GM23338 (cell line): Measurements from ENCODE around the gene C2orf68. TPM values are rescaled to one million over a fixed set of nuclear protein-coding genes. Genes with fewer than 3 reads are reported as not detected.

Experiments
- ATAC-seq: fragments of 200-7000 bp; cut with Tn5 transposase; 3 replicates; pipeline ENCODE4 v1.9.1; 2020
- DNase-seq: peaks from one replicate; pipeline ENCODE4 v3.0.0-alpha.2; 2015; ENCODE audit warnings: low spot score
- H2AFZ ChIP-seq: fragments of 200-600 bp; sonication (generic); 2 replicates; pipeline ENCODE4 v1.8.0; 2016; ENCODE audit warnings: antibody characterized with exemption, mild to moderate bottlenecking, moderate library complexity
- H3F3A ChIP-seq: fragments of 200-600 bp; sonication (generic); replicated peaks from 2 replicates; pipeline ENCODE4 v1.8.0; 2017; ENCODE audit warnings: antibody characterized with exemption, mixed run types, low read depth
- H3K27ac ChIP-seq: fragments of 200-600 bp; sonication (generic); 2 replicates; pipeline ENCODE4 v1.6.1; 2016; ENCODE audit warnings: low read depth
- H3K27me3 ChIP-seq: fragments of 200-600 bp; sonication (generic); 2 replicates; pipeline ENCODE4 v1.8.0; 2016; ENCODE audit warnings: mild to moderate bottlenecking, mixed run types, moderate library complexity; ENCODE audit not compliant: insufficient read depth
- H3K36me3 ChIP-seq: fragments of 200-600 bp; sonication (generic); 2 replicates; pipeline ENCODE4 v1.8.0; 2016; ENCODE audit warnings: mild to moderate bottlenecking; ENCODE audit not compliant: insufficient read depth
- H3K4me1 ChIP-seq: fragments of 200-600 bp; sonication (generic); 2 replicates; pipeline ENCODE4 v1.8.0; 2016; ENCODE audit warnings: mild to moderate bottlenecking, moderate library complexity; ENCODE audit not compliant: insufficient read depth
- H3K4me2 ChIP-seq: fragments of 200-600 bp; sonication (generic); 2 replicates; pipeline ENCODE4 v1.7.1; 2017; ENCODE audit warnings: mixed run types
- H3K4me3 ChIP-seq: fragments of 200-600 bp; sonication (generic); 2 replicates; pipeline ENCODE4 v1.6.1; 2016; ENCODE audit warnings: mixed run types
- H3K79me2 ChIP-seq: fragments of 200-600 bp; sonication (generic); replicated peaks from 2 replicates; pipeline ENCODE4 v1.8.0; 2017; ENCODE audit warnings: mild to moderate bottlenecking; ENCODE audit not compliant: insufficient read depth
- H3K9me2 ChIP-seq: fragments of 200-600 bp; sonication (generic); 2 replicates; pipeline ENCODE4 v1.8.0; 2017; ENCODE audit not compliant: insufficient read depth
- H4K20me1 ChIP-seq: fragments of 200-600 bp; sonication (generic); replicated peaks from 2 replicates; pipeline ENCODE4 v1.8.0; 2017; ENCODE audit warnings: mild to moderate bottlenecking; ENCODE audit not compliant: insufficient read depth
- H3K27ac Mint-ChIP-seq: 2 replicates; pipeline ENCODE4 v1.8.0; 2020; ENCODE audit warnings: inconsistent platforms, mild to moderate bottlenecking, moderate library complexity, mixed read lengths
- H3K27me3 Mint-ChIP-seq: 3 replicates; pipeline ENCODE4 v1.8.0; 2022; ENCODE audit warnings: low read depth, mild to moderate bottlenecking, moderate library complexity, mixed read lengths, inconsistent platforms; ENCODE audit not compliant: insufficient read depth, poor library complexity
- H3K36me3 Mint-ChIP-seq: 3 replicates; pipeline ENCODE4 v1.8.0; 2021; ENCODE audit warnings: low read depth, mild to moderate bottlenecking, inconsistent platforms, moderate library complexity, mixed read lengths
- H3K4me1 Mint-ChIP-seq: 3 replicates; pipeline ENCODE4 v1.8.0; 2020; ENCODE audit warnings: mild to moderate bottlenecking, inconsistent platforms, mixed read lengths
- H3K4me3 Mint-ChIP-seq: 3 replicates; pipeline ENCODE4 v1.8.0; 2021; ENCODE audit warnings: moderate library complexity, mild to moderate bottlenecking, inconsistent platforms, mixed read lengths
- H3K9me3 Mint-ChIP-seq: 3 replicates; pipeline ENCODE4 v1.8.0; 2020; ENCODE audit warnings: moderate library complexity, mild to moderate bottlenecking, inconsistent platforms, mixed read lengths
- CREB1 ChIP-seq: fragments of 250-450 bp; sonication (Bioruptor Pico); IDR thresholded peaks from 2 replicates; pipeline ENCODE4 v1.5.0; 2020; ENCODE audit warnings: low read depth, mild to moderate bottlenecking, moderate library complexity
- EZH2 ChIP-seq: fragments of 200-600 bp; sonication (generic); IDR thresholded peaks from one replicate; pipeline ENCODE4 v1.8.0; 2017; ENCODE audit warnings: antibody characterized with exemption, mild to moderate bottlenecking, low read depth; ENCODE audit not compliant: unreplicated experiment
- EZH2phosphoT487 ChIP-seq: fragments of 200-600 bp; sonication (generic); IDR thresholded peaks from one replicate; pipeline ENCODE4 v1.8.1; 2018; ENCODE audit warnings: antibody characterized with exemption; ENCODE audit not compliant: unreplicated experiment
- JUNB ChIP-seq: IDR thresholded peaks from one replicate; pipeline ENCODE4 v1.6.1; 2016; ENCODE audit warnings: antibody characterized with exemption; ENCODE audit not compliant: unreplicated experiment
- NANOG ChIP-seq: IDR thresholded peaks from 2 replicates; pipeline ENCODE4 v1.6.1; 2016; ENCODE audit warnings: antibody characterized with exemption, borderline replicate concordance
- POLR2AphosphoS5 ChIP-seq: IDR thresholded peaks from 2 replicates; pipeline ENCODE4 v1.6.1; 2016; ENCODE audit warnings: antibody characterized with exemption, low read depth
- REST ChIP-seq: IDR thresholded peaks from one replicate; pipeline ENCODE4 v1.6.1; 2018; ENCODE audit warnings: antibody characterized with exemption; ENCODE audit not compliant: unreplicated experiment
- STAT1 ChIP-seq: IDR thresholded peaks from one replicate; pipeline ENCODE4 v1.6.1; 2016; ENCODE audit warnings: antibody characterized with exemption; ENCODE audit not compliant: unreplicated experiment
- ZNF114 ChIP-seq: fragments of 250-450 bp; sonication (Bioruptor Pico); IDR thresholded peaks from 2 replicates; pipeline ENCODE4 v1.5.0; 2020; ENCODE audit warnings: mild to moderate bottlenecking, moderate library complexity
- ZNF331 ChIP-seq: fragments of 250-450 bp; sonication (Bioruptor Pico); IDR thresholded peaks from 2 replicates; pipeline ENCODE4 v1.5.0; 2020; ENCODE audit warnings: low read depth, mild to moderate bottlenecking, moderate library complexity
- polyA plus RNA-seq: library from polyadenylated mRNA; unstranded; fragments of >200 nt; fragmentation: Nextera tagmentation; extraction: Ambion mirVana; gene quantifications from 2 replicates; pipeline ENCODE4 v1.2.1, GENCODE V29; 2016
- total RNA-seq: library from RNA; depleted of rRNA; stranded (reverse); fragments of >200 nt; shearing (Covaris generic); gene quantifications from 2 replicates; pipeline ENCODE4 v1.2.3, GENCODE V29; 2014
- TF ChIP-seq, protein P1 (sequence below): fragments of 250-450 bp; sonication (Bioruptor Pico); IDR thresholded peaks from 2 replicates; pipeline ENCODE4 v1.5.0; 2020; ENCODE audit warnings: mild to moderate bottlenecking, moderate library complexity
- TF ChIP-seq, protein P2 (sequence below), 2 experiments: fragments of 200-600 bp in 1 of 2; sonication (generic) in 1 of 2; conservative IDR thresholded peaks; 2 replicates each; pipeline versions ENCODE4 v1.5.1 to v1.6.1; 2016 to 2017; ENCODE audit warnings: antibody characterized with exemption in 2 of 2, low read depth in 2 of 2, mild to moderate bottlenecking in 2 of 2, moderate library complexity in 1 of 2
- TF ChIP-seq, protein P3 (sequence below): IDR thresholded peaks from 2 replicates; pipeline ENCODE4 v1.6.1; 2016; ENCODE audit warnings: antibody characterized with exemption

Gene C2orf68
- total and polyA plus RNA-seq, 2 experiments from 2014 or later = 26.8 to 76.4 TPM

DNA sequence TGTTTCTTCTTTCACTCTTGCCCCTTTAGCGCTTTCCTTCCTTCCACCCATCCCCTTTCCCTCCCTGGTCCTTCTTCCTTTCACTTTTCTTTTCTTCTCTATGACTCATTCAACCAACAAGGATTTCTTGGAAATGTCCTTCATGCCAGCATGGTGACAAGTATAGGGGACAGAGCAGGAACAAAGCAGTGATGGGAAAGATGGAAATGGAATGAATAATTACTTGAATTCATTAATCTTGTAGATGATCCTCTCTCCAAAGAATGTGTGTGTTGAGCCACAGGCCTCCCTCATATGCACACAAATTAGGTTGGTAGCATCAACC lies 26.1 kb downstream of the C2orf68 start:
- Histone ChIP-seq H3K27ac (no peak overlapping the region), H3K4me2 (no peak overlapping the region), H3K9me2 (no peaks in the 10 kb centered on the region), H3K4me1 (peaks cover 7% of the 10 kb centered on the region; the same call in 1 of the 2 replicates), H3K27me3 (peaks cover 31% of the 10 kb centered on the region), H2AFZ (no peak overlapping the region), H4K20me1 (no peaks in the 10 kb centered on the region), H3F3A (0 out of 2 replicates have a peak, but pooled peaks cover 3% of the 10 kb centered on the region), H3K36me3 (no peaks in the 10 kb centered on the region), H3K4me3 (no peak overlapping the region), H3K79me2 (no peaks in the 10 kb centered on the region)
- H3K9me3 Mint-ChIP-seq = 0 out of 3 replicates have a peak, but pooled peaks cover 3% of the 10 kb centered on the region
- no peak overlapping the region; the same call in 2 of the 3 replicates for H3K4me3 Mint-ChIP-seq
- TF ChIP-seq NANOG (no peak), EZH2 (no peak), CREB1 (CRISPR knock-in tag) (no peak), REST (no peak), ZNF331 (no peak), POLR2AphosphoS5 (no peak), JUNB (no peak), EZH2phosphoT487 (no peak), ZNF114 (no peak), STAT1 (no peak)
- TF ChIP-seq, protein P1, sequence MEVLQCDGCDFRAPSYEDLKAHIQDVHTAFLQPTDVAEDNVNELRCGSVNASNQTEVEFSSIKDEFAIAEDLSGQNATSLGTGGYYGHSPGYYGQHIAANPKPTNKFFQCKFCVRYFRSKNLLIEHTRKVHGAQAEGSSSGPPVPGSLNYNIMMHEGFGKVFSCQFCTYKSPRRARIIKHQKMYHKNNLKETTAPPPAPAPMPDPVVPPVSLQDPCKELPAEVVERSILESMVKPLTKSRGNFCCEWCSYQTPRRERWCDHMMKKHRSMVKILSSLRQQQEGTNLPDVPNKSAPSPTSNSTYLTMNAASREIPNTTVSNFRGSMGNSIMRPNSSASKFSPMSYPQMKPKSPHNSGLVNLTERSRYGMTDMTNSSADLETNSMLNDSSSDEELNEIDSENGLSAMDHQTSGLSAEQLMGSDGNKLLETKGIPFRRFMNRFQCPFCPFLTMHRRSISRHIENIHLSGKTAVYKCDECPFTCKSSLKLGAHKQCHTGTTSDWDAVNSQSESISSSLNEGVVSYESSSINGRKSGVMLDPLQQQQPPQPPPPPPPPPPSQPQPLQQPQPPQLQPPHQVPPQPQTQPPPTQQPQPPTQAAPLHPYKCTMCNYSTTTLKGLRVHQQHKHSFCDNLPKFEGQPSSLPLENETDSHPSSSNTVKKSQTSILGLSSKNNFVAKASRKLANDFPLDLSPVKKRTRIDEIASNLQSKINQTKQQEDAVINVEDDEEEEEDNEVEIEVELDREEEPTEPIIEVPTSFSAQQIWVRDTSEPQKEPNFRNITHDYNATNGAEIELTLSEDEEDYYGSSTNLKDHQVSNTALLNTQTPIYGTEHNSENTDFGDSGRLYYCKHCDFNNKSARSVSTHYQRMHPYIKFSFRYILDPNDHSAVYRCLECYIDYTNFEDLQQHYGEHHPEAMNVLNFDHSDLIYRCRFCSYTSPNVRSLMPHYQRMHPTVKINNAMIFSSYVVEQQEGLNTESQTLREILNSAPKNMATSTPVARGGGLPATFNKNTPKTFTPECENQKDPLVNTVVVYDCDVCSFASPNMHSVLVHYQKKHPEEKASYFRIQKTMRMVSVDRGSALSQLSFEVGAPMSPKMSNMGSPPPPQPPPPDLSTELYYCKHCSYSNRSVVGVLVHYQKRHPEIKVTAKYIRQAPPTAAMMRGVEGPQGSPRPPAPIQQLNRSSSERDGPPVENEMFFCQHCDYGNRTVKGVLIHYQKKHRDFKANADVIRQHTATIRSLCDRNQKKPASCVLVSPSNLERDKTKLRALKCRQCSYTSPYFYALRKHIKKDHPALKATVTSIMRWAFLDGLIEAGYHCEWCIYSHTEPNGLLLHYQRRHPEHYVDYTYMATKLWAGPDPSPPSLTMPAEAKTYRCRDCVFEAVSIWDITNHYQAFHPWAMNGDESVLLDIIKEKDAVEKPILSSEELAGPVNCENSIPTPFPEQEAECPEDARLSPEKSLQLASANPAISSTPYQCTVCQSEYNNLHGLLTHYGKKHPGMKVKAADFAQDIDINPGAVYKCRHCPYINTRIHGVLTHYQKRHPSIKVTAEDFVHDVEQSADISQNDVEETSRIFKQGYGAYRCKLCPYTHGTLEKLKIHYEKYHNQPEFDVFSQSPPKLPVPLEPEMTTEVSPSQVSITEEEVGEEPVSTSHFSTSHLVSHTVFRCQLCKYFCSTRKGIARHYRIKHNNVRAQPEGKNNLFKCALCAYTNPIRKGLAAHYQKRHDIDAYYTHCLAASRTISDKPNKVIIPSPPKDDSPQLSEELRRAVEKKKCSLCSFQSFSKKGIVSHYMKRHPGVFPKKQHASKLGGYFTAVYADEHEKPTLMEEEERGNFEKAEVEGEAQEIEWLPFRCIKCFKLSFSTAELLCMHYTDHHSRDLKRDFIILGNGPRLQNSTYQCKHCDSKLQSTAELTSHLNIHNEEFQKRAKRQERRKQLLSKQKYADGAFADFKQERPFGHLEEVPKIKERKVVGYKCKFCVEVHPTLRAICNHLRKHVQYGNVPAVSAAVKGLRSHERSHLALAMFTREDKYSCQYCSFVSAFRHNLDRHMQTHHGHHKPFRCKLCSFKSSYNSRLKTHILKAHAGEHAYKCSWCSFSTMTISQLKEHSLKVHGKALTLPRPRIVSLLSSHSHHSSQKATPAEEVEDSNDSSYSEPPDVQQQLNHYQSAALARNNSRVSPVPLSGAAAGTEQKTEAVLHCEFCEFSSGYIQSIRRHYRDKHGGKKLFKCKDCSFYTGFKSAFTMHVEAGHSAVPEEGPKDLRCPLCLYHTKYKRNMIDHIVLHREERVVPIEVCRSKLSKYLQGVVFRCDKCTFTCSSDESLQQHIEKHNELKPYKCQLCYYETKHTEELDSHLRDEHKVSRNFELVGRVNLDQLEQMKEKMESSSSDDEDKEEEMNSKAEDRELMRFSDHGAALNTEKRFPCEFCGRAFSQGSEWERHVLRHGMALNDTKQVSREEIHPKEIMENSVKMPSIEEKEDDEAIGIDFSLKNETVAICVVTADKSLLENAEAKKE (CRISPR knock-in tag) = no peak
- TF ChIP-seq, protein P2, sequence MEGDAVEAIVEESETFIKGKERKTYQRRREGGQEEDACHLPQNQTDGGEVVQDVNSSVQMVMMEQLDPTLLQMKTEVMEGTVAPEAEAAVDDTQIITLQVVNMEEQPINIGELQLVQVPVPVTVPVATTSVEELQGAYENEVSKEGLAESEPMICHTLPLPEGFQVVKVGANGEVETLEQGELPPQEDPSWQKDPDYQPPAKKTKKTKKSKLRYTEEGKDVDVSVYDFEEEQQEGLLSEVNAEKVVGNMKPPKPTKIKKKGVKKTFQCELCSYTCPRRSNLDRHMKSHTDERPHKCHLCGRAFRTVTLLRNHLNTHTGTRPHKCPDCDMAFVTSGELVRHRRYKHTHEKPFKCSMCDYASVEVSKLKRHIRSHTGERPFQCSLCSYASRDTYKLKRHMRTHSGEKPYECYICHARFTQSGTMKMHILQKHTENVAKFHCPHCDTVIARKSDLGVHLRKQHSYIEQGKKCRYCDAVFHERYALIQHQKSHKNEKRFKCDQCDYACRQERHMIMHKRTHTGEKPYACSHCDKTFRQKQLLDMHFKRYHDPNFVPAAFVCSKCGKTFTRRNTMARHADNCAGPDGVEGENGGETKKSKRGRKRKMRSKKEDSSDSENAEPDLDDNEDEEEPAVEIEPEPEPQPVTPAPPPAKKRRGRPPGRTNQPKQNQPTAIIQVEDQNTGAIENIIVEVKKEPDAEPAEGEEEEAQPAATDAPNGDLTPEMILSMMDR (conservative IDR thresholded peaks at IDR 0.05; ENCODE audit: low read depth in 2 of 2) = no peak
- TF ChIP-seq, protein P3, sequence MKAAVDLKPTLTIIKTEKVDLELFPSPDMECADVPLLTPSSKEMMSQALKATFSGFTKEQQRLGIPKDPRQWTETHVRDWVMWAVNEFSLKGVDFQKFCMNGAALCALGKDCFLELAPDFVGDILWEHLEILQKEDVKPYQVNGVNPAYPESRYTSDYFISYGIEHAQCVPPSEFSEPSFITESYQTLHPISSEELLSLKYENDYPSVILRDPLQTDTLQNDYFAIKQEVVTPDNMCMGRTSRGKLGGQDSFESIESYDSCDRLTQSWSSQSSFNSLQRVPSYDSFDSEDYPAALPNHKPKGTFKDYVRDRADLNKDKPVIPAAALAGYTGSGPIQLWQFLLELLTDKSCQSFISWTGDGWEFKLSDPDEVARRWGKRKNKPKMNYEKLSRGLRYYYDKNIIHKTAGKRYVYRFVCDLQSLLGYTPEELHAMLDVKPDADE = no peak
- peaks cover 10% of the 10 kb centered on the region; the same call in 1 of the 3 replicates for H3K36me3 Mint-ChIP-seq
- peaks cover 8% of the 10 kb centered on the region for H3K4me1 Mint-ChIP-seq
- peaks cover 28% of the 10 kb centered on the region for H3K27me3 Mint-ChIP-seq
- DNase-seq (no peak), ATAC-seq (no peak)
- H3K27ac Mint-ChIP-seq = no peak overlapping the region
